NCI-H345 treated with DMSO at 0.1 percent for 48 hours (cell line): Measurements from ENCODE around the gene MYO7B.

Experiments
- DNase-seq: peaks from one replicate; lab custom pipeline; 2025; ENCODE audit not compliant: unreplicated experiment; lab: John Stamatoyannopoulos, UW

MYO7B gene

DNA sequence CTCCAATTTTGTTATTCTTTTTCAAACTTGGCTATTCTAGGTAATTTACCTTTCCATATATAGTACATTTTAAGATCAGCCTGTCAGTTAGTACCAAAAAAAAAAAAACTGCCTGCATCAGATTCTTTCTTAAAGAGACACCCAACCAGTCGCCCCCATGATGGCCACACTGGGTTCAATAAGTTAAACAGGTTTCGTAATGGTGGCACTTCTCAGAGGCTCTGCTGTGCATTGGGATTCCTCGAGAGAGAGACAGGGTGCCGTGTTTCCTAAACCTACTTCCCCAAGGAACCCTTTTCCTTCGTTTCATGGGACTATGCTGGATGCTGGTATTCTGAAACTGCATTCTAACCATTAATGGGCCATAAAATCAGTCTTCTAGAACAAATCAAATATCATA lies 37.4 kb downstream of the MYO7B start:
- DNase-seq: no peak

DNA sequence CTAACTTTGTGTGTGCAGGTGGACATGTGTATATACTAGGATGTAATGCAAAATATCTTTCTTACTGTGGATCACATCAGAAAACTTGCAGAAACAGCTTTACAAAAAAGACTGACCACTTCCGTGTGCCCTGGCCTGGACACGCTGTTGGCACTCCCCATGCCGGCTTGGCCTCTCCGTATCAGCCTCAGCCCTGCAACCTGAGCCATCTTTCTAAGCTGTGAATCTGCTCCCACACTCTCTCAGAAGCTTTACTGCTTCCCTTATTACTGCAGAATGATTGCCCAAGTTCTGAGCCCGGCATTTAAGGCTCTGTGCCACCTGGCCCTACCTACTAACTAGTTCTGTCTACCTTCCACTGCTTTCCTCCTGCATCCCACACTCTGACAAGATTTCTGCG lies 37.8 kb downstream of the MYO7B start:
- no peak for DNase-seq

DNA sequence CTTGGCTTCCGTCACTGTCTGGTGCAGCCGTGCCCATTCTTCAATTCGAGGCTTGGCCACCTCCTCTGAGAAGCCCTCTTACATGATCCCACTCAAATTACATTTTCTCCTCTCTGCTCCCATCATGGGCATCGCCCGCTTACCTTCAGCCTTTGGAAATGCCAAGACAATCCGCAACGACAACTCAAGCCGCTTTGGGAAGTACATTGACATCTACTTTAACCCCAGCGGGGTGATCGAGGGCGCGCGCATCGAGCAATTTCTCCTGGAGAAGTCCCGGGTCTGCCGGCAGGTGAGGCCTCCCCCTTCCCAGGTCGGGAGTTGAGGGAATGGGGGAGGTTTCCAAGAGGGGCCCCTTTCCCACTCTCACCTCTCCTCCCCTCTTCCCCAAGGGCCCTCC lies 38.3 kb downstream of the MYO7B start:
- DNase-seq: no peak

DNA sequence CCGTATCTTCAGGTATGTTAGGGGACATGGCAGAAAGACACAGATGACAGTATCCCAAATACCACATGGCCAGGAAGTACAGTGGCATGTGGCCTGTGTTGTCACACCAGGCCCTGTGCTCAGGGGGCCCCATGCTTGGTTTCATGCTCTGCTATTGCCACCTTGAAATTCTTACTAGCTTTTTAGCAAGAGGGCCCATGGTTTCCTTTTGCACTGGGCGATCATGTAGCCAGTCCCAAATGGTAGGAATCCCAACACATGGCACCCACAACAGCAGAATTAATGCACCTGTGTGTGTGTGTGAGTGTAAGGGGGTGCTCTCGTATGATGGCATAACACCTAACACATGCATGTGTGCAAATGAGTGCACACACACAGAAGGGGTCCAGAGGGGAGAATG lies 39.2 kb downstream of the MYO7B start:
- no peak for DNase-seq

DNA sequence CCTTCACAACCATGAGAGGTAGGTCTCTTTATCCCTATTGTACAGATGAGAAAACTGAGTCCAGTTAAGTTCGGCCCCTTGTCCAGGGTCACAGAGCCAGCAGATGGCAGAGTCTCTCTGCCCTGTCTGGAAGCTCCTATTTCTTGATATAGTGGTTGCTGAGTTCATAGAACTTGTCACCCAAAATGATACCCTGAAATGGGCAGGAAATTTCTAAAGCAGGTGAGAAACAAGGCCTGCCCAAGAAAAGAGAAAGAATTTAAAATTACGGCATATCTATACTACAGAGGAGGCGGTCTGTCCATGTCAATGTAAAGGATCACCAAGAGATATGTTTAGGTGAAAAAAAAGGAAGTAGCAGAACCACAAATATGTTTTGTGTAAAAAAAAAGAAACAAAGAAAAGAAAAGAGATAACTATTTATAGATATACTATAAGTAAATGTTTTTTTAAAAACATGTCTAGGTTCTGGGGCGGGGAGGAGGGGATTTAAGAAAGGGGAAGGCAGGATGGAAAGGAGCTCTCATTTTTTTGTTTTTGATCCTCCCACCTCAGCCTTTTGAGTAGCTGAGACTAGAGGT lies 39.8 kb downstream of the MYO7B start:
- DNase-seq: no peak

DNA sequence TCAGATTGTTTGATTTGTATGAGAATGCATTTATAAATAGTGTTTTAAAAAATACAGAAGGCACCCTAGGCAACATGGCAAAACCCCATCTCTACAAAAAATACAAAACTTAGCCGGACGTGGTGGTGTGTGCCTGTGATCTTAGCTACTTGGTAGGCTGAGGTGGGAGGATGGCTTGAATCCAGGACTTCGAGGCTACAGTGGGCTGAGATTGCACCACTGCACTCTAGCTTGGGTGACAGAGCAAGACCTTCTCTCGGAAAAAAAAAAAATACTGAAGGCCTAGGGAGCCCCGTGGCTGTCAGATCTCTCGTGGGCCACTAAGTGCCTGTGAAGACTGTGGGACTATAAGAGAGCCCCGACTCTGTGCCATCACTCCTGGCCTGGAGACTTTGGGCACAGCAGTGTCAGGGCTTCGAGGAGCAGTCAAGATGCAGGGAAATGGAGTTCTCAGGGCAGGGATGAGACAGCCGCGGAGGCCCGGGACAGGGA lies 40.5 kb downstream of the MYO7B start:
- DNase-seq: no peak

DNA sequence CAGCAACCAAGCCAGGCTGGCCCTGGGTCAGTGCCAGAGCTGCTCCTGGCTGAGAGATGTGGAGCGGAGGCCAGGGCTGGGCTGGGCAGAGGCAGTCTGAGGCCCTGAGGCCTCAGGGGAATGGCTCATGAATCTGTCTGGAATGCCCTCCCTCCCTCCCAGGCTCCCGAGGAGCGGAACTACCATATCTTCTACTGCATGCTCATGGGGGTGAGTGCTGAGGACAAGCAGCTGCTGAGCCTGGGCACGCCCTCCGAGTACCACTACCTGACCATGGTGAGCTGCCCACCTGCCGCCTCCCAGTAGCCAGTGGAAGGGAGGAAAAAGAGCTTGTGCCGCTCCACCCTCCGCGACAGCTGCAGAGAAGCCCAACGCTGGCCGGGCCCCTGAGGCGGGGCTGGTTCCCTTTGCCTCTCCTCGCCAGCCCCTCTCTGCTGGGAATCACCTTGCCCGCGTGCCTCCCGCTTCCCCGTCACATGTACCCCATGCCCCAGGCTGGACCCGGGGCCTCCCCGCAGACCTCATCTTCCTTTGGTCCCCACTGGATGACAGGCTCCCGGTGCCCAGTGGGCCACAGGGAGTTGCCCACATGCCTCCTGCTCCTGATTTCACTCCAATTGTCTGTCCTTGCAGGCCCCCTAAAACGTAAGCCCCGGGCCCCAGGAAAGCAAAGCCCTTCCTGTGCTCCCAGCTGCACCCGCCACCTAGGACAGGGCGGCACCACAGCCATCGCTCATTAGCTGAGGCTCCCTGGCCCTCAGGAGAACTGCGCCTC lies 41.1 kb downstream of the MYO7B start:
- DNase-seq: no peak

DNA sequence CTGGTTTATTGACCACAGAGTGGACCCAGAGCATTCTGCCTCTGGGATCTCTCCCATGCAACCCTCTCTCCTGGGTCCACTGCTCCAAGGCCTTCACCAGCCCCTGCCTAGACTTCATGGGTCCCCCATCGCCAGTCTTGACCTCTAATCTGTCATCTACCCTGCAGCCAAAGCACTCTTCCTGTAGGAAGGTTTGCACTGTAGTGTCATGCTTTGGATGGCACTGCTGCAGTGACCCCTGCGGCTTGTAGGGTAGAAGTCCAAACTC lies 41.7 kb downstream of the MYO7B start:
- no peak for DNase-seq

DNA sequence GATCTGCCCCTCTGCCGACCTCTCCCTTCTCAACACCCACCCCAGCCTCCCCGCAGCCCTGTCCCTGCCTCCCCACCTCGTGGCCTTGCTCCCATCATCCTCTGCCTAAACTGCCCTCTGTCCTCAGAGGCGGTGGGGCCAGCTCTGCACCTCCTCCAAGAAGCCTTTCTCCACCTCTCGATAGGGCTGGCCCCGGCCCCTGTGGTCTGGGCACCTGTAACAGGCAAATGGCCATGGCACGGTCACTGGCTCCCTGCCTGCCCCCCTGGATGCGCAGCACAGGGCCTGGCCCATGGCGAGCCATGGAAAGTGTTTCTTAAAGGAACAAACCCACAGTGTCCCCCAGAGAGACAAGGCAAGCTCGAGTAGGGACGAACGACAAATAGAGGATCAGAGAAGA lies 42.0 kb downstream of the MYO7B start:
- DNase-seq: no peak

DNA sequence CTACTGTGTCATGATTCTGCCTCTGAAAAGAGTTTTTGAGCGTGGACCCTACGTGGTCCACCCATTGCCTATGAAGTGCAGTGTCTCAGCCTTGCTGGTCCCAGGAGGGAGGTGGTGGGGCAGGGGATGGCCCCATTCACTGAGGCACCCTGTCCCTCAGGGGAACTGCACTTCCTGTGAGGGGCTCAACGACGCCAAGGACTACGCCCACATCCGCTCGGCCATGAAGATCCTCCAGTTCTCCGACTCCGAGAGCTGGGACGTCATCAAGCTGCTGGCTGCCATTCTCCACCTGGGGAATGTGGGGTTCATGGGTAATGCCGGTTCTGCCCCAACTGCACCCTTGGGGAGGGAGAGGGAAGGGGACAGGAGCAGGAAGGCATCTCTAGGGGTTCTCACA lies 42.5 kb downstream of the MYO7B start:
- DNase-seq: no peak

DNA sequence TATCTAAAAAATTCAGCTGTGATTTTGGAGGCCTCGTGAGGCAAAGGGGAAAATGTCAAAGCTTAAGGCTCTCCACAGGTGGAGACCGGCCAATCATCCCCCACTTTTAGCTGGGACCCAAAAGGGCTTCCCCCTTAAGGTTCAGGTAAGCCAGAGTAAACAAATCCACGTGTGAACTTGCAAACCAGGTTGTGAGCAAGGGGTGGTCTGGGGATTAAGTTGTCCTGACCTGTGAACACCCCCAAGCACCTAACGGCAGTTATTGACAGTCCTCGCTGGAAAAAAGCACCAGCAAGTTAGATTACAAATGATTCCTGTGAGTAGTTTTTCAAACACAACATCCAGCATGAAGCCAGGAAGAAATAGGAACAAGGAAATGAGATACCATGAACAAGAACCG lies 42.9 kb downstream of the MYO7B start:
- DNase-seq: no peak

DNA sequence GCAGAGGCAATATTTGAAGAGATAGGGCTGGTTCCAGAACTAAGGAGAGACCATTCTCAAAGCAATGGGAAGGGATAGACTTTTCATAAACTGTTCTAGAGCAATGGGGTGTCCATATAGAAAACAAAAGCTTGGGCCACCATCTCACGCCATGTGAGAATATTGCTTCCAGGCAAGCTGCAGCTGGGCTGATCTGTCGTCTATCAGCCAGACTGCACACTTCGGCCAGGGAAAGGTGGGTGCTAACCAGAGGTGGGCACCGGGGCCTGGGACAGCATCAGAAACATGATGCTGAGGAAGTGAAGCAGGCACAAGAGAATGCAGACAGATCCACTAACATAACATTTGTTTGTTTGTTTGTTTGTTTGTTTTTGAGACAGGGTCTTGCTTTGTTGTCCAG lies 43.7 kb downstream of the MYO7B start:
- no peak for DNase-seq

DNA sequence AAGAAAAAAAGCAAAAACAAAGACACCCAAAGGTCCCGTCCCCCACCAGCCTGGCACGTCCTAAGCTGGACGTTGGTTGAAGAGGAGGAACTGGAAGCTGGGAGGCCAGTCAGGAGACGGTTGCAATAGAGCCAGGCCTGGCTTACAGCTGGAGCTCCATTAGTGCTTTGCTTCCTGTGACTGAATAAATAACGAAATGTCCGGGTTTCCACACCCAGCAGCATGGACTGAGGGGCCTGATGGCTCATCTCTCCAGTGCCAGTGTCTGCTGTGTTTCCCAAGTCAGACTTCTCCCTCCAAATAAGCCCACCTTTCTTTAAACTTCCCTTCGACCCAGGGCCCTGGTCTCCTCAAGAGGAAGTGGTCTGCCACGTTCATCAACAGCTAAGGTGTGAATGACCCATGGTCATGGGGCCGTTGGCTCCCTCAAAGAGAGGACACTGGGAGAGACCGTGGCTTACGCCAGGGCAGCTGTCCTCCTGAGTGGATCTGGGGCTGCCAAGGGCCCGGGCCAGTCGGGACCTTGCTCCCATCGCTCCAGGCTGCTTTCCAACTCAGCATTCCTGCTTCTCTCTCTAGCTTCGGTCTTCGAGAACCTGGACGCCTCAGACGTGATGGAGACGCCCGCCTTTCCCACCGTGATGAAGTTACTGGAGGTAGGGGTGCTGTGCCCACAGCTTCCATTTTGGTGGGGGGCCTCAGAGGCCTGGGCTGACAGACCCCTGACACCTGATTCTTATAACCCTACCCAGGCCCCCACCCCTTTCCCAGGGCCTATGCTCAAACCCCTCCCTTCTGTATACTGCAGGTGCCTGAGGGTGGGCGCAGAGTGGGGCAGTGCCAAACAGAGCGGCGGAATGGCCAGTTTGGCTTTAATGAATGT lies 44.9 kb downstream of the MYO7B start:
- DNase-seq: no peak

DNA sequence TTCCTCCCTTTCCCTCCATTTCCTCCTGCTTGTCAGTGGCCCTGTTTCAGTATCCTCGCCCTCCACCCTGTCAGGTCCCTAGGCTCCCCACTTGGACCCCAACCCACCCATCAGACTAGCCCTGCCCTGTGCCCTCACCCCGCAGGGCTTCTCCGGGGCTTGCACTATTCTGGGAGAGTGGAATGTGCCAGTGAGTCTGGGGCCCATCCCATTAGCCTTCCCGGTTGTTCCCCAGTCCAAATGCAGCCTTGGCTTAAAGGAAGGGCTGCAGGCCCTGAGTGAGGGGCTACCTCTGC lies 45.5 kb downstream of the MYO7B start:
- no peak for DNase-seq

DNA sequence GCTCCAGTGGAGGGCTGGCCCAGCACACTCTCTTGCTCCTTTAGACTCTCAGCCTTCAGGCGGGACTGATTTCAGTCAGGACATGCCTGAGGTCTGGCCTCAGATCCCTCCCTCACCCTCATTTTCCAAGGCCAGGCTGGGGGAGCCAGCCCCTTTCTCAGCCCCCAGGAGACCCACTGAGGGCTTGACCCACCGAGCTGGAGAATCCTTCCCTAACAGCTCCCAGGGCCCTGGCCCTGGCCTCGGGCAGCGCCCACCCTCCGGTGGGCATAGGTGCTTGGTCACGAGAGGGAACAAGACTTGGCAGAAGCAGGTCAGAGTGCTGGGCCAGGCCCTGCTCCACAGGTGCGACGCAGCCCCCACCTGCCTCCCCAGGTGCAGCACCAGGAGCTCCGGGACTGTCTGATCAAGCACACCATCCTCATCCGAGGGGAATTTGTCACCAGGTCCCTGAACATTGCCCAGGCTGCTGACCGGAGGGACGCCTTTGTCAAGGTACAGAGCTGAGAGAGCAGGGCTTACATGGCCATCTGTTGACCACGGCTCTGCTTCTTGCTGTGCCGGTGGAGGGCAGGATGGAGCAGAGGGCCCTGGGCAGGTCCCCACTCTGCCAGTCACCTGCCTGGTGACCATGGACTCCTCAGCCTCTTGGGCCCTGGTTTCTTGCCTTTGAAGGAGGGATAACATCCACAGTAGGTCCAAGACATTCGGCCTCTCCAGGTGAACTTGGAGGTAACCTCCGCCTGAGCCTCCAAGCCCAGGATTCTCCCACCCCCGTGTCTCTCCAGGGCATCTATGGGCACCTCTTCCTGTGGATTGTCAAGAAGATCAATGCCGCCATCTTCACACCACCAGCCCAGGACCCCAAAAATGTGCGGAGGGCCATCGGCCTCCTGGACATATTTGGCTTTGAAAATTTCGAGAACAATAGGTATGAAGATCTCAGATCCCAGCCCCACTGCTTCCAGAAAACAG lies 46.3 kb downstream of the MYO7B start:
- DNase-seq: no peak

DNA sequence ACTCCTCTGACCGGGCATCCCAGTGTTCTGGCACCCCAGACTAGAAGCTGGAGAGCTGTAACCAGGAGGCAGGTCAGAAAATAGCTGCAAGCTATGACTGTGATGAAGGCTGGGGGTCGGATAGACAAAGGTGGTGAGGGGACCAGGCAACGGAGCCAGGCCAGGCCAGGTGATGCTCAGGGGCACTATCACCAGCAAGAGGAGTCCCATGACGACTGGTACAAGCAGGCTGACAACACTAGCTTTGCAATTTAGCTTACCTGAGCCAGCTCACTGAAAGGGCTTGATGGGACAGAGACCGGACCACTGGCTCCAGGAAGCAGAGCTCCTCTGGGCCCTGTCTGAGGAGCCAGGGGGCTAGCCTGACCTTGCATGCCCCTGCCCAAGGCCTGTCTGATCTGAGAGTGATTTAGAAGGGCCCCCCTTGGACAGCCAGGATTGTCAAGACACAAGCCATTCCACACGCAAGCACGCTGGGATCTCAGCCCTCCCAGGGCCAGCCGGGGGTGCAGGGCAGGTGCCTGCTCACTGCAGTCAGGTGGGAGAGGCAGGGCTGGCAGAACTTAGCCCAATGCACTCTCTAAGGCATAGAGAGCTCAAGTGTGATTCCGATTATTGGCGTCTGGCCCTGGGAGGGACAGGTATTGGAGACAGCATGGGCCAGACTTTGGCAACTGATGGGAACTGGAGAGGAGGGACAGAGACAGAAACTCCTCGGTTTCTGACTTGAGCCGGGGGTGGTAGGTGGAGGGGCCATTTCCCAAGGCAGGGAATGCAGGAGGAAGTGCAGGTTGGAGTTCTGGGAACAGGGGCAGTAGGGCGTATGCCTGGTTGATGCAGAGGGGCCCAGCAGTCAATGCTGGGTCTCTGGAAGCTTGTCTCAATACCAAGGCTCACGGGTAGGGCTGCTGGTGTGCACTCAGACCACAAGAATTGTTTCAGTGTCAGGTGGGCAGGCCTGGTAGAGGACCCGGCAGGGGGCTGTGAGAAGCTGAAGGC lies 47.7 kb downstream of the MYO7B start:
- DNase-seq: no peak

DNA sequence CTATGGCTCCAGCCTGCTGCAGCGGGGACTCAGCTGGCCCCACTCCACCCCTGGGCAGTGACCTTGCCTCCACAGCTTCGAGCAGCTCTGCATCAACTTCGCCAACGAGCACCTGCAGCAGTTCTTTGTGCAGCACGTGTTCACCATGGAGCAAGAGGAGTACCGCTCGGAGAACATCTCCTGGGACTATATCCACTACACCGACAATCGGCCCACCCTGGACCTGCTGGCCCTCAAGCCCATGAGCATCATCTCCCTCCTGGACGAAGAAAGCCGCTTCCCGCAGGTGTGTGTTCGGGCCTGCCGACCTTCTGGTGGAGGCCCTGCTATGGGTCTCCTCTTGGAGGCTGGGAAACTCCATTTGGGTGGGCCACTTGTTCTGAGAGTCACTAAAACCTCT lies 48.6 kb downstream of the MYO7B start:
- no peak for DNase-seq

DNA sequence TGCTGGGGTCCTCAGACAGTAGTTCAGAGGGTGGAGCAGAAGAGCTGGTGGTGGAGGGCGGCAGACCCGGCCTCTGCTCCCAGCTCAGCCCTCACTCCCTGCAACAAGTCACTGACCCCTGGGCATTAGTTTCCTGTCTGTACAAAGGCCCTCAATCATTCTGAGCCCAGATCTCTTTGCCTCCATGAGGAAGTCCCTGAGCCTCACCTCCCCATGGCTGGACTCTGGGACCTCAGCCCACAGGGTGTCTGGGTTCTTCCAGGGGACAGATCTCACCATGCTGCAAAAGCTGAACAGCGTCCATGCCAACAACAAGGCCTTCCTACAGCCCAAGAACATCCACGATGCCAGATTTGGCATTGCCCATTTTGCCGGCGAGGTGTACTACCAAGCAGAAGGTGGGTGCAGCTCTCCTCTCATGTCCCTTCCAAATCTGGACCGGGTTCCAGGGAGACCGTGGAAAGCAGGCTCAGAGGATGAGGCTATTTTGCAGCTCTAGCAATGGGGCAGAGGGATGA lies 49.1 kb downstream of the MYO7B start:
- no peak for DNase-seq

DNA sequence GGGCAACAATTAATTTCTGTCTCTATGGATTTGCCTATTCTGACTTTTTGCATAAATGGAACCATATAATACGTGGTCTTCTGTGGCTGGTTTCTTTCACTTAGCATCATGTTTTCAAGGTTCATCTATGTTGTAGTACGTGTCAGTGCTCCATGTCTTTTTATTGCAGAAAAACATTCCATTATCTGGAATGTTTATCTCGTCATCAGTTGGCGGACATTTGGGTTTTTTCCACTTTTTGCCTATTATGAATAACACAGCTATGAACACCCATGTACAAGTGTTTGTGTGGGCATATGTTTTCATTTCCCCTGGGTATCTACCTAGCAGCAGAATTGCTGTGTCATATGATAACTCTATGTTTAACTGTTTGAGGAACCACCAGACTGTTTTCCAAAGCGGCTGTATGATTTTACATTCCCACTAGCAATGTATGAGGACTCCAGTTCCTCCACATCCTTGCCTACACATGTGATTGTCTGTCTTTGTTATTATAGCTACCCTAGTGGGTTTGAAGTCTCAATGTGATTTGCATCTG lies 49.9 kb downstream of the MYO7B start:
- no peak for DNase-seq

DNA sequence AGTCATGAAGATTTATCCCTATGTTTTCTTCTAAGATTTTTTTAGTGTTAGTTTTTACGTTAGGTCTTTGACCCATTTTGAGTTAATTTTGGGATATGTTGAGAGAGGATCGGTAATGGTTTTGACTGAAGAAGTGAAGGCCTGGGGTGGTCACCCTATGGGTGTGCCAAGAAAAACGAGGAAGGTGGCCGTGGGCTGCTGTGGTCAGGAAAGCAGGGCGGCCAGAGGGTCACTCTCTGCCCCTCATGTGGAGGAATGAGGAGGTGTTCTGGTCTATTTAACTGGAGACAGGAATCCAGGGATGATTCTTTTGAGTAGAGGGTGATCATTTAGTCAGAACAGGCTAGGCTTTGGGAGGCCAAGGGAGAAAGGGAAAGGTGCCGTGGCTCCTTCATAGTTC lies 50.7 kb downstream of the MYO7B start:
- no peak for DNase-seq
